ENCODE results near the gene ATP5PB.

ATP5PB gene

GRCh38 chr1:111471538-111471937, 22.3 kb downstream of the ATP5PB start:
- no peak for DNase-seq (ENCODE audit: low read depth)
- no peak for TF ChIP-seq CTCF (IDR thresholded peaks at IDR 0.05; ENCODE audit: insufficient read depth, low read depth, low read length, missing control alignments)
- H3K4me3 ChIP-seq (ENCODE audit: low read length): no peak overlapping the region

- H3K4me3 ChIP-seq (ENCODE audit: low read length): no peak overlapping the region
- TF ChIP-seq CTCF (IDR thresholded peaks at IDR 0.05; ENCODE audit: insufficient read depth, low read depth, low read length, missing control alignments): no peak
- DNase-seq (ENCODE audit: low read depth): no peak
Observed at GRCh38 chr1:111474106-111474505, 24.8 kb downstream of the ATP5PB start.

- TF ChIP-seq CTCF (IDR thresholded peaks at IDR 0.05; ENCODE audit: insufficient read depth, low read depth, low read length, missing control alignments): no peak
- DNase-seq (ENCODE audit: low read depth): no peak
- H3K4me3 ChIP-seq (ENCODE audit: low read length): no peak overlapping the region
Observed at GRCh38 chr1:111474521-111474920, 25.3 kb downstream of the ATP5PB start.

- no peak for DNase-seq (ENCODE audit: low read depth)
- H3K4me3 ChIP-seq (ENCODE audit: low read length): no peak overlapping the region
- TF ChIP-seq CTCF (IDR thresholded peaks at IDR 0.05; ENCODE audit: insufficient read depth, low read depth, low read length, missing control alignments): no peak
Observed at GRCh38 chr1:111475701-111476100, 26.4 kb downstream of the ATP5PB start.

GRCh38 chr1:111476214-111476613, 26.9 kb downstream of the ATP5PB start:
- TF ChIP-seq CTCF (IDR thresholded peaks at IDR 0.05; ENCODE audit: insufficient read depth, low read depth, low read length, missing control alignments): no peak
- H3K4me3 ChIP-seq (ENCODE audit: low read length): no peak overlapping the region
- no peak for DNase-seq (ENCODE audit: low read depth)

- no peak overlapping the region for H3K4me3 ChIP-seq (ENCODE audit: low read length)
- no peak for TF ChIP-seq CTCF (IDR thresholded peaks at IDR 0.05; ENCODE audit: insufficient read depth, low read depth, low read length, missing control alignments)
- DNase-seq (ENCODE audit: low read depth): no peak
Observed at GRCh38 chr1:111476761-111477309, 27.6 kb downstream of the ATP5PB start.

- no peak for TF ChIP-seq CTCF (IDR thresholded peaks at IDR 0.05; ENCODE audit: insufficient read depth, low read depth, low read length, missing control alignments)
- no peak overlapping the region for H3K4me3 ChIP-seq (ENCODE audit: low read length)
- no peak for DNase-seq (ENCODE audit: low read depth)
Observed at GRCh38 chr1:111480674-111481073, 31.4 kb downstream of the ATP5PB start.
